Tibial artery (tissue), 4 donors: ENCODE results near the gene MAPKAP1.

ENCODE experiments used
- DNase-seq, 2 donors: peaks; one replicate each; pipeline ENCODE4 v3.0.0-alpha.2; 2019
- H3K27ac ChIP-seq, 2 donors: fragments of 200-600 bp; sonication (generic) in 1 of 2; 1 replicate in 1 of 2; 2 replicates in 1 of 2; pipeline ENCODE4 v1.5.1; 2018 to 2019; ENCODE audit warnings: mild to moderate bottlenecking in 1 of 2
- H3K27me3 ChIP-seq, 2 donors: fragments of 200-600 bp; sonication (generic) in 1 of 2; one replicate each; pipeline versions ENCODE4 v1.5.1 to v1.6.0; 2016 to 2019
- H3K36me3 ChIP-seq, 3 donors: fragments of 200-600 bp; sonication (generic) in 2 of 3; one replicate each; pipeline ENCODE4 v1.5.1; 2016 to 2019; ENCODE audit warnings: mild to moderate bottlenecking in 2 of 3
- H3K4me1 ChIP-seq, 4 donors: fragments of 200-600 bp; sonication (generic) in 2 of 4; 1 replicate in 3 of 4; 2 replicates in 1 of 4; pipeline ENCODE4 v1.5.1; 2016 to 2019
- H3K4me3 ChIP-seq, 2 donors: fragments of 200-600 bp; sonication (generic) in 1 of 2; 1 replicate in 1 of 2; 2 replicates in 1 of 2; pipeline ENCODE4 v1.5.1; 2018 to 2019; ENCODE audit warnings: mild to moderate bottlenecking in 2 of 2
- H3K9me3 ChIP-seq, 3 donors: fragments of 200-600 bp; sonication (generic) in 1 of 3; one replicate each; pipeline ENCODE4 v1.5.1; 2016 to 2019
- CTCF ChIP-seq, 2 experiments: fragments of 200-600 bp in 1 of 2; fragments of 450-650 bp in 1 of 2; IDR thresholded peaks; one replicate each; pipeline ENCODE4 v1.5.1; 2017 to 2019; ENCODE audit warnings: antibody characterized with exemption in 2 of 2, mild to moderate bottlenecking in 1 of 2, moderate library complexity in 1 of 2
- intact Hi-C: fragments of 100-400 bp; cut with DNase I; formaldehyde crosslinking; loops from one replicate; pipeline ENCODE4 v1.15.0; 2023; ENCODE audit warnings: low total_unique reads

The MAPKAP1 gene

GRCh38 chr9:125653325-125653724, 53.7 kb downstream of the MAPKAP1 start:
- TF ChIP-seq CTCF (IDR thresholded peaks at IDR 0.05), result no peak
- H3K27me3 ChIP-seq, result no peaks in the 10 kb centered on the region
- intact Hi-C loops, result no loop called here
- H3K4me3 ChIP-seq, result no peak overlapping the region
- no peaks in the 10 kb centered on the region for H3K9me3 ChIP-seq
- no peaks in the 10 kb centered on the region for H3K36me3 ChIP-seq
- peaks cover 0 to 12% (median 4%) of the 10 kb centered on the region in 4 donors for H3K4me1 ChIP-seq
- DNase-seq, result no peak
- H3K27ac ChIP-seq, result no peak overlapping the region

GRCh38 chr9:125652759-125653158, 54.2 kb downstream of the MAPKAP1 start:
- intact Hi-C loops, result no loop called here

GRCh38 chr9:125652233-125652594, 54.8 kb downstream of the MAPKAP1 start:
- no peak for TF ChIP-seq CTCF (IDR thresholded peaks at IDR 0.05)
- Histone ChIP-seq H3K9me3 (no peaks in the 10 kb centered on the region), H3K4me3 (no peak overlapping the region), H3K27me3 (no peaks in the 10 kb centered on the region), H3K4me1 (peaks cover 0 to 12% (median 4%) of the 10 kb centered on the region in 4 donors), H3K27ac (no peak overlapping the region), H3K36me3 (no peaks in the 10 kb centered on the region)
- intact Hi-C loops, result no loop called here
- DNase-seq, result no peak

More at GRCh38 chr9:125652759-125653158, 54.2 kb downstream of the MAPKAP1 start:
- Histone ChIP-seq H3K36me3 (no peaks in the 10 kb centered on the region), H3K4me3 (no peak overlapping the region), H3K27me3 (no peaks in the 10 kb centered on the region), H3K4me1 (peaks cover 0 to 12% (median 4%) of the 10 kb centered on the region in 4 donors), H3K27ac (no peak overlapping the region), H3K9me3 (no peaks in the 10 kb centered on the region)
- no peak for TF ChIP-seq CTCF (IDR thresholded peaks at IDR 0.05)
- DNase-seq, result no peak

- Histone ChIP-seq H3K4me3 (no peak overlapping the region), H3K9me3 (no peaks in the 10 kb centered on the region), H3K4me1 (peaks cover 0 to 15% (median 5%) of the 10 kb centered on the region in 4 donors), H3K27me3 (no peaks in the 10 kb centered on the region), H3K27ac (no peak overlapping the region), H3K36me3 (no peaks in the 10 kb centered on the region)
- no peak for DNase-seq
- intact Hi-C loops, result no loop called here
- TF ChIP-seq CTCF (IDR thresholded peaks at IDR 0.05), result no peak
Observed at GRCh38 chr9:125651576-125652232, 55.3 kb downstream of the MAPKAP1 start.

GRCh38 chr9:125650271-125650737, 56.7 kb downstream of the MAPKAP1 start:
- Histone ChIP-seq H3K27ac (peak overlapping the region in 1 of 2 donors; percentile 5), H3K4me3 (no peak overlapping the region), H3K36me3 (no peaks in the 10 kb centered on the region), H3K4me1 (peaks cover 0 to 13% (median 5%) of the 10 kb centered on the region in 4 donors), H3K27me3 (no peaks in the 10 kb centered on the region), H3K9me3 (no peaks in the 10 kb centered on the region)
- intact Hi-C loops, result no loop called here
- DNase-seq, result no peak
- TF ChIP-seq CTCF (IDR thresholded peaks at IDR 0.05), result no peak
